ENCODE results near the gene NOP16.

The NOP16 gene

DNA sequence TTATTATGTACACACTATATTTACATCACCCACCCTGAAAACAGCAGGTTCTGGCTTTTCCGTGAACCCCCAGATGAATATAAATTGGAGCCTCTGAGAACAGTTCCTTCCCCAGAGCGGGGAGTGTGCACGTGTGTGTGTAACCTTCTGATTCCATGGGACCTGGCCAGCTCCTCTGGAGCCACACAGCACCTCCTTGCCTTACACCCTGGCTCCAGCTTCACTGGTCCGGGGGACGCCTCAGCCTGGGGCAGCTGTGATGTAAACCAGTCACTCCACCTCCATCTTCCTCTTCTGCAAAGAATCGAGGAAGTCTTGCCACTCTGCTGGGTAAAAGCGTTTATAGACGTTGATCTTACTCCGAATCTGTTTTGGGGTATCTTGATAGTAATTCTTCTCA is 4.4 kb downstream of the NOP16 start:
- no peak for DNase-seq

GRCh38 chr5:176383248-176383905 is 5.0 kb downstream of the NOP16 start:
- DNase-seq = no peak

DNA sequence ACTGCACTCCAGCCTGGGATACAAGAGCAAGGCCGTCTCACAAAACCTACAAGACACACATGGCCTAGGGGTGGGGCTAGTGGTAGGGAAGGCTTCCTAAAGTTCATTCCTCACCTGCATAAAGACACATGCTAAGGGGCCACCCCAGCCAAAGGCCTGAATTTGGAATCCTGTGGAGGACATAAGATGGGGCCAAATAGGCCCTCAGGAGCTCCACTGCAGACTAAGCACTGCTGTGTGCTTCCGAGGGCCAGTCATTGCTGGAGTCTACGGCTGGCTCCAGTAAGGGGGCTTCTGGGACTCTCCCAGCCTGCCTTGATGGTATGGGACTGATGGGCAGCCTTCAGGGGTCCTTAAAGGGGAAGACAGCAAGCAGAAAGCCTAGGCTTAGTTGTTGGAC is 5.7 kb downstream of the NOP16 start:
- DNase-seq = no peak

DNA sequence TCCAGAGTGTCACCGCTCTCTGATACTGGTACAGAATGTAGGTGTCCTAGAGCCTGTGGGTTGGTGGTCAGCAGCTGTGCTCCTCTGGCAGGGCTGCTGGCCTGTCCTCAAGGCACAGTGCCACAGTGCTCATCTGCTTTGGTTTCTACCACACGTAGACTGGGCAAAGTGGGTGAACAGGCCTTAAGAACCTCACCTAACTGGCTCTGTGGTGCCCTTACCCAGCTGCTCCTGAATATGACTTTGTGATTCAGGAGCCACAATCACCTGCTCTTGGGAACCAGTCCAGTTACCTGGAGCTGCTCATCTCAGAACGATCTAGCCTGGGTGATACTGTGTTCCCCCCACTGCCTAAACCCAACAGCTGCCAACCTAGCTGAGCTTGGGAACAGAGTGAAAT is 6.4 kb downstream of the NOP16 start:
- no peak for DNase-seq

- DNase-seq = no peak
Observed at GRCh38 chr5:176381423-176381822, 7.0 kb downstream of the NOP16 start.

DNA sequence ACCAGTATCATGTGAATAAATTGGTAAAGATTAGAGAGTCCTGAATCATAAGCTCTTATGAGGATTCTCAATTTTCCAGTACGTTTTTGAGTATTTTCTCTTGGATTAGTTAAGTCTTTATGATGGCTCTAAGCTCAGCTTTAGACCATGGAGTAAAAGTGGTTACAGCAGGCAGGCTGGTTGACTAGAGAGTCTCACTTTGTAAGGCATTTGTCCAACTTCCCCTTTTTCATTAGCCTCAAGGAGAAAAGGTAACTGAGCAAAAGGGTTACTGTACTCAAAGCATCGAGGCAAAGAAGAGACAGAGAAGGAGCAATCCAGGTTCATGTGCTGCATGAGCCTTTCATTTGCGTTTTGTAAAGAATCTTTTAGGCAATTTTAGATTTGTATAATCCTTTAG is 8.5 kb downstream of the NOP16 start:
- no peak for DNase-seq

- DNase-seq = no peak
Observed at GRCh38 chr5:176373100-176373818, 15.1 kb downstream of the NOP16 start.

DNA sequence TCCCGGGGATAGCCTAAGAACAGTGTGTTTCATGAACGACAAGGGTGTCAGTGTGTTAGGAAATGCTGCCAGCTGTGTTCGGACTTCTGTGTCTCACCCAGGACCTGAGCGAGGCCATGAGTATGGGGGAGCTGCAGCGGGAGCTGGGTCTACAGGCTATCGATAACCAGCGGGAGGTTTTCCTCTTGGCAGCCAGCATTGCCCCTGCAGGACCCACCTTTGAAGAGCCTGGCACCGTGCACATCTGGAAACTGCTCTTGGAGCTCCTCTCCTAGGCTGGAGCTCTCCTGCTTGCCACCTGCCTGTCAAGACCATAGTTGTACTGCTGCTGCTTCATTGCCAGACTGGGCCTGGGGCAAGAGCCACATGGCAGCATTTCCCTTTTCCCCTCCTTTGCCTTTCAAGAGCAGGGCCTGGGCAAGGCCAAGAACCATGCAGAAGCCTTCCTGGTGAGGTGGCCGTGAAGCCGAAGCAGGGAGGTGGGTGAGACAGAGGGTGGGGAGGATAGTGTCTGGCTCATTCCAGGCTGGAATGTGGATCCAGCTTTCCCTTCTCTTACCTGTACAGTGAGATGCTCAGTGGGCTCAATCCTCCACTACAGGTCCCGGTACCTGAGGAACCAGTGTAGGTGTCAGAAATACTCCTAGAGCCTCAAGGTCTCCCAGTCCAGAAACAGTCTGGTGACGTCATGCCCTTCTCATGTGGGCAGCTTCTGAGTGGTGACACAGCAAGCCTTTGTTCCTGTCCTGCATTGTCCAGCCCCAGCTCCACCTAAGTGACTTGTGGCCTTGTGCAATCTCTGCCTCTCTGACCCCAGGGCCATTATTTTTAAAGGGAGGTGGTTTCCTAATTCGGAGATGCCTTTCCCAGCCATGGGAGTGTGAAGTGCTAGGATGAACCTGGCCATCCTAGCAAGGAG is 16.5 kb downstream of the NOP16 start:
- DNase-seq = no peak

DNA sequence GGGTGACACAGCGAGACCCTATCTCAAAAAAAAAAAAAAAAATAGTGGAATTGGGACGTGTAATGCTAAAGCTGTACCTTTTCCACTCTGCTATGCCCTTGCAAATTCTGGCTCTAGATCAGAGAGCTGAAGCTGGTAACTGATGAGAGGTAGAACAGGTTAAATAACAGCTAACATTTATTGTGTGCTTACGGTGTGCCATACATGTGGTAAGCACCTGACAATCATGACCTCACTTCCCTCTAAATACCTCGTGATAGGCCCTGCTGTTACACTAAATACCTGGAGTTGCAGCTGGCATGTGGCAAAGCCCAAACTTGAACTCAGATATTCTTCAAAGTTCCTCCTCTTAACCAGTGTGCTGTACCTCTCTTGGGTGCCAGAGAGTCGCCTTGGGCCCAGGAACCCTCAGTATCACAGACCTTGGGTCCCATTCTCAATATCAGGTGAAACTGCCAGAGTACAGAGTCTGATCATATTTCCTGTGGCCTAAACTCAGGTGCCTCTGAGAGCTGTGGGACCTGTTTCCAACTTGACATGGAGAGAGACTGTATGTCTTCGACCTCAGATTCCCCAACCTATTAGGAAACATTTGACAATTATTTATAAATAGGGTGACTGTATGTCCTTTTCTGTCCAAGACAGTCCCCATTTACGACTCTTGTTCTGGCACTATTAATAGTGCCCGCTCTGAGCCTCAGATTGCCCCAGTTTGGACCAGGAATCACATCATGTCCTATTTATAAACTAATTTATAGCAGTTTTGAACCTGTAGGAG is 18.3 kb downstream of the NOP16 start:
- DNase-seq = no peak

- no peak for DNase-seq
Observed at GRCh38 chr5:176368726-176369125, 19.7 kb downstream of the NOP16 start.

- no peak for DNase-seq
Observed at GRCh38 chr5:176366232-176366894, 22.0 kb downstream of the NOP16 start.

DNA sequence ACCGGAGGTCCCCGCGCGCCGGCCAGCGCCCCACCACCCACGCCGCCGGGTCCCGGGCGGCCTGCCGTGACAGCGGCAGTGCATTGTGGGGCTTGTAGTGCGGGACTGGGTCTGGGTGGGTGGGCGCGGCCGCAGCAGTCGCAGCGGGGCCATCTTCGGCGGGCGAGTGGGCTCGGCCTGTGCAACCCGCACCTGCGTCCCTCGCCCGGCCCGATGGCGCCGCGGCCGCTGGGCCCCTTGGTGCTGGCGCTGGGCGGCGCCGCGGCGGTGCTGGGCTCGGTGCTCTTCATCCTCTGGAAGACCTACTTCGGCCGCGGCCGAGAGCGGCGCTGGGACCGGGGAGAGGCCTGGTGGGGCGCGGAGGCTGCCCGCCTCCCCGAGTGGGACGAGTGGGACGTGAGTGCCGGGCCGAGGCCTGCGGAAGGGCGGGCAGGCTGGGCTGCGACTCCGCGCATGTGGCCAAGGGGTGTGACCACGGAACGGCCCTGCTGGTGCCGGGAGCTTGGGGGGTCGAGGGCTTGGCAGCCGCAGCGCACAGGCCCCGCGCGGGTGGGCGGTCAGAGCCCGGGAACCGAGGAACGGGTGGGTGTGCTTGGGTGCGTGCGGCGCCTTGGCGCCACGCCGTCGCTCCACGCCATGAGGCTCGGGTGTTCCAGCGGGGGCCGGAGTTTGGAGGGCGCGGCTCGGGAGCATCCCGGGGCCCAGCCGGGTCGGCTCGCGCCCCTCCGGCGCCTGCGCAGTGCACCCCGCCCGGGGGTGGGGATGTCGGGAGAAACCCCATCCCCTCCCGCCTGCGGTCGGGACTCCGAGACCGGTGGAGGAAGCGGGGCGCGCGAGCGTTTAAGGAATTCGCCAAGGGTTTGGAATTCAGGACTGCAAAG is 22.8 kb downstream of the NOP16 start, which contains the start of gene ARL10:
ARL10 (plus strand) TSS at position 137 of the 881 bp plus-strand sequence; CDS start at position 214, 77 bp downstream.
- DNase-seq = no peak

- no peak for DNase-seq
Observed at GRCh38 chr5:176364765-176365350, 23.5 kb downstream of the NOP16 start.

GRCh38 chr5:176362233-176362490 is 26.2 kb downstream of the NOP16 start:
- no peak for DNase-seq

DNA sequence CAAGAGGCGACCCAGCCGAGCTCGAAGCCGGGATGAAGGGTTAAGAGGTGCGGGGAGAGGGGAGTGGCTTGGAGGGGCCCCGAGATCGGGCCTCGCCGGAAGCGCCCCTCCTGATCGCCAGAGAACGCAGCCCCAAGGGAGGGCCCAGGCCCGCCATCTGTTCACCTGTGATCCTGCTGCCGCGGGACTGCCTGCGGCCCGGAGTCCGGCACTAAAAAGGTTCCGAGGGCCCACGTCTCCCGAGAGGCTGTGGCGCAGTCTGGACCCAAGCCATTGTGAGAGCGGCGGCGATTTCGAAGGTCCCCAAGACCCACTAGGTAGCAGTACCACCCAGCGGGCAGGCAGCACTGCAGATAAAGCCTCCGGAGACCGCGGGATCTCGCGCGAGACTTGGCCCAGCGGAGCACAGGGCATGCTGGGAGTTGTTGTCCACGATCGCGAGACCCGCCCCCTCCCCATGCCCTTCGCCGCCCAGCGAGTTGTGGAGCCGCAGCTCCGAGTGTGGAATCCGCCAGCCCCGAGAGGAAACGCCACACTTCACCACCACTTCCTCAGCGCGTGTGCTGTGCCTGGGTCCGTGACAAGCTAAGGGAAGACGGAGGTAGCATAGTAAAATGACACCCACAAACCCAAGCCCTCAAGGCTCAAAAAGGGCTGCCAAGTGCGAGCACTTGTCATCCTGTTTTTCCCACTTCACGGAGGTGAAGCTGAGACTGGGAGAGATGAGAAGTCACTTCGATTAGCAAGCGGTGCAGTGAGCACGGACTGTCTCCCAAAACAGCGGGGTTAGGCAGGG is 26.8 kb downstream of the NOP16 start, which contains the start of gene KIAA1191:
KIAA1191 (minus strand) TSS at position 328 of the 796 bp plus-strand sequence. CDS start 2,256 bp downstream, outside the sequence.
- DNase-seq = peak; percentile 84

DNA sequence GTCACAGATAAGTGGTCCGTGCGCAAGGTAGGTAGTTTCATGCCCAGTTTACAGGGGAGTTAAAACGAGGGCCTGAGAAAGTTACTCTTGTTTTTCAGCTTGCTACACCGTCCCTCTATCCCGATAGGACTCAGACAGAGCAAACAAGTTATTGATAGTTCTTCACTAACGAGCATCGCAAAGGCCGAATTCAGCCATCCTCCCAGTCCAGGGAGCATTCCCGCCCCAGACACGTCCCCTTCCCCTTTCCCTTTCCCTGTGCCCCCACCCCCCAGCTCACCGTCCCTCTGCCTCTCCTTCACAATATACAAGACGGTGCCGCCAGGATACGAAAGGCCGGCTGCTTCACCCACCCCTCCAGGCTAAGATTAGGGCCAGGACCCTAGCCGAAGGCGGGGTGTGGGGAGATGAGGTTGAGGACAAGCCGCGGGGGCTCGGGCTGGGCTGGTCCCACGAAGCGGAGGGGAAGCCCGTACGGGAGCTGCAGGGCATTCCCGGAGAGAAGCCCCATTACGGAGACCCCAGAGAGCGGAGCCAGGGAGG is 27.4 kb downstream of the NOP16 start:
- DNase-seq = no peak

GRCh38 chr5:176359658-176360057 is 28.7 kb downstream of the NOP16 start:
- no peak for DNase-seq

- no peak for DNase-seq
Observed at GRCh38 chr5:176356179-176356566, 32.2 kb downstream of the NOP16 start.

- no peak for DNase-seq
Observed at GRCh38 chr5:176355400-176356178, 32.8 kb downstream of the NOP16 start.

Data from KG1 (cell line).